Measurements from ENCODE around the gene AKAP8L. TPM values are rescaled to one million over a fixed set of nuclear protein-coding genes. Genes with fewer than 3 reads are reported as not detected.

AKAP8L gene
- total RNA-seq, 1 donor from 2014 or later, result 76.7 TPM

GRCh38 chr19:15437355-15438123, 18.8 kb upstream of the AKAP8L start:
- ATAC-seq (no peak), DNase-seq (ENCODE audit: missing footprints) (no peak)
- intact Hi-C loops (cut with DNase I), result no loop called here

DNA sequence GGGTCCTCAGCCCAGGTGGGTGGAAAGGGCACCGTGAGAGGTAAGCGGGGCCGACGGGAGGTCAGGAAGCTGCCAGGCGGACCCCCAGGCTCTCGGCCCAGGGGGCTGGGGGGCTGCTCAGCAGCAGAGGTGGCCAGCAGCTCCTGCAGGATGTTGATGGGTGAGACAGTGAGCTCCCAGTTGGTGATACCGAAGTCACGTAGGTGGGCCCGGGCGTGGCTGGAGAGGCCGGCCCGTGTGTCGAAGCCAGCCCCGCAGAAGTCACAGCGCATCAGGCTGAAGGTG, 18.0 kb upstream of the AKAP8L start:
- intact Hi-C loops (cut with DNase I), result no loop called here
- ATAC-seq (no peak), DNase-seq (ENCODE audit: missing footprints) (no peak)

GRCh38 chr19:15436012-15436825, 17.4 kb upstream of the AKAP8L start:
- ATAC-seq (no peak), DNase-seq (ENCODE audit: missing footprints) (no peak)
- intact Hi-C loops (cut with DNase I), result no loop called here

DNA sequence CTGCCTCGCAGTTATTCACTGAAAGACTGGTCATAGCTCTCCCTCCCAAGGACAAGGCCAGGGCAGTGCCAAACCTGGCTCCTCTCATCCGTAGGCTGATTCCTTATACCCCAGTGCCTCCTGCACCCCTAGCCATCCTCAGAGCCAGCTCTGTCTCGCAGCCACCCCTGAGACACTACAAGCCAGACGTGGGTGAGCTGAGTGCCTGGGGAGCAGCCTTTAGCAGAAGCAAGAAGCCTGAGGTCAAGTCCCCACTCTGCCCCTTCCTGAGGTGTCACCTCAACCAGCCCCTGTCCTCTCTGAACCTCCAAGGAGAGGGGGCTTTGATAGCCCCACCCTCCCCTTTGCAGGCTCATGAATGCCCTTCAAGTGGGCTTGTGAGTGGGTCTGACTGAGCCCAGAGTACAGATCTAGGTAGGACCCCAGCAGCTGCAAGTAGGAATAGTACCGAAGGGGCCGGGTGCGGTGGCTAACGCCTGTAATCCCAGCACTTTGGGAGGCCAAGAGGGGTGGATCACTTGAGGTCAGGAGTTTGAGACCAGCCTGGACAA, 14.8 kb upstream of the AKAP8L start:
- intact Hi-C loops (cut with DNase I), result loop anchor here (5.0 kb wide), 1 partner anchor 56 kb away; the partner anchor contains the start of gene AKAP8
- DNase-seq (ENCODE audit: missing footprints) (no peak), ATAC-seq (no peak)

DNA sequence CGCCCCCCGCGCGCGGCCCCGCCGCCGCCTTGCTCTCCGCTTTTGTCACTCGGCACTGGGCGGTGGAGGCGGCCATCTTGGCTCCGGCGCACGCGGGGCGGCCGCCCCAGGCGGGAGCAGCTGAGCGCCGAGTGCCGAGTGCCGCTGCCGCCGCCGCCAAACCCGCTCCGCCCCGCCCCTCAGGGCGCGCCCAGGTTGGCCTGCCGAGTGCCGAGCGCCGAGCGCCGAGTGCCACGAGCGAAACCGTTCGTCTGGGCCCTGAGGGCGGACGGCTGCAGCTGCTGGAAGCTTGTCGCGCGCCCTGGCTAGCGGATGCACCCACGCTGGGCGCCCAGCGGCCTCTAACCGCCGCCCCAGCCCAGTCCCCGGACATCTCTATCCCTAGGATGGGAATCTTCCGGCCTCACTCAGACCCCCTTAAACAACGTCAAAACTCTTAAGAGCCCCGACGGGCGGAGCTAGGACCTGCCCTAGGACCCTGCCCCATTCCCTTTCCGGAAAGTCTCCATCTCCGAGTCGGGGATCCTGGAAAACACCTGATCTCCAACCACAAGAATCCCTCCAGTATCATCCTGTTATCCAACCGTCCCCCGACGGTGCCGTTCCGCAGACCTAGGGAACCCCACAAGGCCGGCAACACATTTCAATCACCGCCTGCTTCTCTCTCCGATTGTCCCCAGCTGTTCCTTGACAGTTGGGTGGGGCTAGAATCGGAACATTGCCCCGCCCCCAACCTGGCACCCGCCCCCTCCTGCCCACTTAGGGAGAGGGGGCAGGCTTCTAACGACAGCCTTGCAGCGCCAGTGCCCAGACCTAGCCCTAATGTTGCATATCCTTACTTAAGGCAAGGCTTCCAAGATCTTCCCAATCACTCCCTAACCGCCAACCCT, 14.1 kb upstream of the AKAP8L start:
- DNase-seq (ENCODE audit: missing footprints), result peak; percentile 96
- intact Hi-C loops (cut with DNase I), result loop anchor here (1.0 to 5.0 kb wide), 2 partner anchors 14 to 56 kb away; partner anchors contain the start of gene AKAP8
- peak; percentile 93 for ATAC-seq

- intact Hi-C loops (cut with DNase I), result loop anchor here (1.0 to 5.0 kb wide), 2 partner anchors 13 to 55 kb away; partner anchors contain the start of gene AKAP8
- ATAC-seq (no peak), DNase-seq (ENCODE audit: missing footprints) (no peak)
Observed at GRCh38 chr19:15432018-15432494, 13.3 kb upstream of the AKAP8L start.

GRCh38 chr19:15431396-15432017, 12.7 kb upstream of the AKAP8L start:
- ATAC-seq (no peak), DNase-seq (ENCODE audit: missing footprints) (peak; percentile 17)
- intact Hi-C loops (cut with DNase I), result loop anchor here (1.0 to 5.0 kb wide), 2 partner anchors 12 to 54 kb away; partner anchors contain the start of gene AKAP8

DNA sequence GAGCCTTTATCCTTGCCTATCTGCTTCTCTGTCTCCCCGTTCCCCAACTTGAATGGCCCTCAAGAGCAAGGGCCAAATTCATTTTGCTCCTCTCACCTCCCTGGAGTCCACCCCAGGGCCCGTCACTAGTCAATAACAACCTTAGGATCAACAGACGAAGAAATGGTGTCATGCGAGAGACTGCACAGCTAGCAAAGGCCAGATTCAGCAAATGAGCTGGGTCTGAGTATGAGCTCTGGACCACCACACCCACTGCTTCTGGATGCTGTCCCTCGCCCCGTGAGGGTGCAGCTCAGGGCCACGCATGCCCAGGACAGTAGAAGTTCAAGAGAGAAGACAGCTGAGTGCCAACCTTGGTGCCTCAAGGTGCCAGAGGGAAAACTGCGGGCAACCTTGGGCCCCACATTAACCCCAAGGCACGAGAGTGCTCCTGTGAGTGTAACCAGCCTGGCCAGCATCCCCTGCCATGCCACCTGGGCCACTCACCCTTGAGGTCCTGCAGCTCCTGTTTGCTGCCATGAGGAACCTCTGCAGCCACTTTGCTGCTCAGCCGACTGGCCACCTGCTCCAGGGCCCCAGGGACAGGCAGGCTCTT, 11.8 kb upstream of the AKAP8L start:
- intact Hi-C loops (cut with DNase I), result loop anchor here (5.0 kb wide), 1 partner anchor 53 kb away; the partner anchor contains the start of gene AKAP8
- ATAC-seq (no peak), DNase-seq (ENCODE audit: missing footprints) (peak; percentile 69)

DNA sequence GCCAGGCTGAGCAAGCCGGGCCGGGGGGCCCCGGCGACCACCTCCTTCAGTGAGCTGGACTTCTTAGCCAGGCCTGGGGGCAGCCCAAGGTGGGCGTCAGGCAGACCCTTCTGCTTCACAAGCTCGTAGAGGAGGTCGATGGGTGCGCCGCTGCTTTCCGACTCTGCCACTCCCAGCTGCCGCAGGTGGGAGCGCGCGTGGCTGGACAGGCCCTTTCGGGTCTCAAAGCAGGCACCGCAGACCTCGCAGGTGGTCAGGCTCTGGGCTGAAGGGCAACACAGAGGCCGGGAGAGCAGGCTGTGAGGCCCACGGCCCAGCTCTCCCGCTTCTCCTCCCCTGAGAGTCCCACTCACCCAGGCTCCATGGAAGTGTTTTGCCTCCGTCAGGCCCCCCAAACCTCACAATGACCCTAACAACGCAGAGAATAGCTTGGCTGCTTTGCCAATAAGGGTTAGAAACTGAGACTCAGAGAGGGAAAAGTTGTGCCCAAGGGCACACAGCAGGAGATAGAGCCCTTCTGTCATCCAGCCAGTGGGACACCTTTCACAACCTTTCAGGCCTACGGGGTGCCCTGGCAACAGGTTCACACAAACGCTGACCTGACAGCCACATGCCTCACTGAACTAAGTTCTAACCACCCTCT, 11.2 kb upstream of the AKAP8L start:
- DNase-seq (ENCODE audit: missing footprints) (peak; percentile 28), ATAC-seq (no peak)
- intact Hi-C loops (cut with DNase I), result loop anchor here (5.0 kb wide), 1 partner anchor 53 kb away; the partner anchor contains the start of gene AKAP8

DNA sequence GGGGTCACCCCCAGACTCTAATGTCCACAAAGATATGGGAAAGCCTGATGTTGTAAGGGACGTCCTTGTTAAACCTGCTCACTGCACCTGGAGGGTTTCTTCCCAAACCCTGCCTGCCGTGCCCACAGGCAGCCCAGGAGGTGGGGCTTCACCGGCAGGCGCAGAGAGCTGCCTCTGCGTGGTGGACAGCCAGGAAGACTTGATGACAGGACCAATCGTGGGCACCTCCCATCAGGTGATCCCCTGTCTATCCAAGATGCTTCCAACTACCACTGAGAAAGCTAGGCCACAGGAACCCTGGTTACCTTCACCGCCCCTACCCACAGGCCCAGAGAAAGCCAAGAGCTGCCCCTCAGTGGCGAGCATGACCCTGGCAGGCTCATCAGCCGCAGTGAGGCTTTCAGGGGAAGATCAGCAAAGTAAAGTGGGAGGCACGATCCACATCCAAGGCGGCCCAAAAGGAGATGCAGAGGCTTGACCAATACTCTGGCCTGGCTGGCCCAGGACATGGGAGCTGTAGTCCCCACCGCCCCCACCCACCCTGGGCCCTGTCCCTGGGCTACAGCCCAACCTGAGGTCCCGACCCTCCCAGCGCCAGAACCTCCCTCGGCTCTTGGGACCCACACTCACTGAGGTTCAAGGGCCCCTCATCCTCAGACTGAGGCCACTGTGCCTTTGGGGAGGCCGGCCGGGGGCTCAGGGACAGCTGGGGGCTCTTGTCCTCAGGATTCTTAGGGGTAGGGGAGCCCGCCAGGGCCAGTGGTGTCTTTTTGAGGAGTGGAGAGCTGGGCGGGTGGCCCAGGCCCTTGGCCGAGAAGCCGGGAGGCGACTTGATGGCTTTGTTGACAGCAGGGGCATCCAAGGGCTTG, 10.4 kb upstream of the AKAP8L start:
- DNase-seq (ENCODE audit: missing footprints) (peak; percentile 33), ATAC-seq (no peak)

GRCh38 chr19:15427991-15428471, 9.2 kb upstream of the AKAP8L start:
- ATAC-seq, result no peak
- intact Hi-C loops (cut with DNase I), result no loop called here
- DNase-seq (ENCODE audit: missing footprints), result no peak

More for the DNA sequence above, 10.4 kb upstream of the AKAP8L start:
- intact Hi-C loops (cut with DNase I), result no loop called here

DNA sequence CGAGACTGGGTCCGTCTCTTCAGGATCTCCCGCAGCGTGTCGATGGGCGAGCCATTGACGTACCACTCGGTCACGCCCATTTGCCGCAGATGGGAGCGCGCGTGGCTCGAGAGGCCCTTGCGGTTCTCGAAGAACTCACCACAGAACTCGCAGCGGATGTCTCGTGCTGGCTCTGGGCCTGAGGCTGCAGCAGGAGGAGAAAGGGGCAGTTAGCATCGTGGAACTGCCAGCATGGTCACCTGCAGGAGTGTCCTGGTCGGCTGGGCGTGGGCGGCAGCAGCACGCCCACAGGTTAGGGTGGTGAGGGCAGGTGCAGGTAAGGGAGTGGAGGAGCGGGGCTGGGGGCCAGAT, 8.5 kb upstream of the AKAP8L start:
- ATAC-seq, result no peak
- intact Hi-C loops (cut with DNase I), result no loop called here
- peak; percentile 56 for DNase-seq (ENCODE audit: missing footprints)

DNA sequence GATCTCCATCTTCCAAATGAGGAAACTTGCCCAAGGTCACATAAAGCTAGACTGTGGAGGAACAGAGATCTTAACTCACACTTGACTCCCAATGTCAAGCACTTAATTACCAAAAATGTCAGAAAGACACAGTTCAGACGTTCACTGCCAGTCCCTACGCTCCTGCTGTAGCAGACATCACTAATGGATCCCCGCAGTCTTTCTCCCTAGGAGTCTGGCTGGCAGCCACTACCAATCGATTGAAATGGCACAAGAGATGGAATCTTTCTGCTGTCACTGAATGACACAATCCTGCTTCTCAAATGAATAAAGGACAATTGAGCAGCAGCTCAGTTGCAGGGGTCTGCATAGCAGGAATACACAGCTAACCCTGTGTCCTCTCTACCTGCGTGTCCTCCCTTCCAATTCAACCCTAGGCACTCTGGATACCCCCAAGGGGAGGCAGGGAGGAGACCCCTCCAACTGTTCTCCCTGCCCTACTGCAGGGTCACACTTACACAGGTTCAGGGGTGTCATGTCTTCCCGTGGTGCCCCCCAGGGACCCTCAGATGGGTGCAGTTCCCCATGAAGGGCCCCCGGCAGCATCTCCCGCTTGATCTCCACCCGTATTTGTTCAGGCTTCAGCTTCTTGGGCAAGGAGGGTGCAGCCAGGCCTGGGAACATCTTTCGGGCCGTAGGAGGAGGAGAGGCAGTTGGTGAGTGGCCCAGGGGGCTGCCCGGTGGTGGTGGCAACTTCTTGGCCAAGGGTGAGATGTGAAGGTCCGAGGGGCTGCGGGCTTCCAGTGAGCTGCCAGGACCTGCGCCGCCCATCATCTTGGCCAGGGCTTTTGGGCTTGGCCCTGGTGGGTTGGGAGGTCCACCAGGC, 7.9 kb upstream of the AKAP8L start:
- ATAC-seq (no peak), DNase-seq (ENCODE audit: missing footprints) (peak; percentile 15)
- intact Hi-C loops (cut with DNase I), result no loop called here

DNA sequence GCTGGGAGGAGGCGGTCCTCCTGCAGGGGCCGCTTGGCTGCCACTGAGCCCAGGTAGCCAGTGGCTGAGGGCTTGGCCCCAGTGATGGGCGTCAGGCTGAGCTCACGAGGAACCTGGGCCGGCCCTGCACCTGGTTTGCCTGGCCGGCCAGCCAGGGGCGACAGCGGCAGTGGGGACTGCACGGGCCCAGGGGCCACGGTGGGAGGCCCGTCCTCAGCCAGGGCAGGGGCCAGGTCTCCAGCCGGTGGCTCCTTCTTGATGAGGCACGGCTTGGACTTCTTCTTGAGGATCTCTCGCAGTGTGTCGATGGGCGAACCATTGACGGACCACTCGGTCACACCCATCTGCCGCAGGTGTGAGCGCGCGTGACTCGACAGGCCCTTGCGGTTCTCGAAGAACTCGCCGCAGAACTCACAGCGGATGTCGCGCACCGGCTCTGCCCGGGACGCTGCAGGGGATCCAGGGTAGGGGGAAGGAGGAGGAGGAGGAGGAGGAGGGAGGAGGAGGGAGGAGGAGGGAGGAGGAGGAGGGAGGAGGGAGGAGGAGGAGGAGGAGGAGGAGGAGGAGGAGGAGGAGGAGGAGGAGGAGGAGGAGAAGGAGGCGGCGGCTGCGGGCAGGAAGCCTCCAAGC, 6.6 kb upstream of the AKAP8L start:
- no peak for ATAC-seq
- DNase-seq (ENCODE audit: missing footprints), result no peak
- intact Hi-C loops (cut with DNase I), result no loop called here

- intact Hi-C loops (cut with DNase I), result no loop called here
- DNase-seq (ENCODE audit: missing footprints), result peak; percentile 50
Observed at GRCh38 chr19:15424692-15425272, 6.0 kb upstream of the AKAP8L start.

More at GRCh38 chr19:15424692-15425272, 6.0 kb upstream of the AKAP8L start:
- no peak for ATAC-seq

All from Right ventricle myocardium inferior (tissue), 1 donor.